Muscle of arm (tissue), 12 donors: ENCODE measurements around the gene LLGL2. TPM values are rescaled to one million over a fixed set of nuclear protein-coding genes. Genes with fewer than 3 reads are reported as not detected.
"Not testable (repeated sequence)": the region's sequence is repeated elsewhere in the genome, so short reads cannot be mapped to it uniquely, and the experiment has no call there.

ENCODE experiments used
- DNase-seq: peaks from one replicate; pipeline ENCODE4 v3.0.0-alpha.2; 2013
- polyA plus RNA-seq, 12 donors: library from polyadenylated mRNA; unstranded; fragments of 120-200 nt; gene quantifications; one replicate each; pipeline ENCODE4 v1.2.1, GENCODE V29; 2013; ENCODE audit not compliant: insufficient read length in 12 of 12

The LLGL2 gene
- polyA plus RNA-seq, 12 donors = 2.1 to 58.8 (median 5.4) TPM; not detected in 1

GRCh38 chr17:75570034-75570676 lies 44.7 kb downstream of the LLGL2 start:
- DNase-seq = no peak

GRCh38 chr17:75570772-75571171 lies 45.3 kb downstream of the LLGL2 start:
- DNase-seq = no peak

GRCh38 chr17:75571197-75571884 lies 45.8 kb downstream of the LLGL2 start:
- DNase-seq = no peak

GRCh38 chr17:75571885-75572215 lies 46.4 kb downstream of the LLGL2 start:
- no peak for DNase-seq

- DNase-seq = no peak
Observed at GRCh38 chr17:75572713-75573539, 47.4 kb downstream of the LLGL2 start.

- DNase-seq = no peak
Observed at GRCh38 chr17:75573540-75573957, 48.1 kb downstream of the LLGL2 start.

GRCh38 chr17:75573994-75574393 lies 48.5 kb downstream of the LLGL2 start:
- no peak for DNase-seq

GRCh38 chr17:75574404-75575036 lies 49.0 kb downstream of the LLGL2 start:
- DNase-seq = no peak

- no peak for DNase-seq
Observed at GRCh38 chr17:75575197-75575596, 49.7 kb downstream of the LLGL2 start.

- DNase-seq = no peak
Observed at GRCh38 chr17:75575728-75576127, 50.2 kb downstream of the LLGL2 start.

- DNase-seq = no peak
Observed at GRCh38 chr17:75576661-75577060, 51.2 kb downstream of the LLGL2 start.

GRCh38 chr17:75581121-75581725 lies 55.7 kb downstream of the LLGL2 start:
- DNase-seq = not testable (repeated sequence)

GRCh38 chr17:75583197-75583596 lies 57.7 kb downstream of the LLGL2 start:
- not testable (repeated sequence) for DNase-seq

GRCh38 chr17:75584849-75585175 lies 59.3 kb downstream of the LLGL2 start:
- no peak for DNase-seq

- DNase-seq = no peak
Observed at GRCh38 chr17:75587675-75588595, 62.4 kb downstream of the LLGL2 start, which contains the start of gene MYO15B. Gene MYO15B (plus strand): TSS chr17:75587800. CDS start chr17:75588058, 258 bp downstream.

- peak; percentile 51 for DNase-seq
Observed at GRCh38 chr17:75588596-75589011, 63.1 kb downstream of the LLGL2 start.

- peak; percentile 92 for DNase-seq
Observed at GRCh38 chr17:75589012-75589918, 63.8 kb downstream of the LLGL2 start.

GRCh38 chr17:75589919-75590303 lies 64.4 kb downstream of the LLGL2 start:
- no peak for DNase-seq

GRCh38 chr17:75590314-75590761 lies 64.8 kb downstream of the LLGL2 start:
- DNase-seq = no peak
